Germinal center (tissue), 1 donor: ENCODE results near the gene UBE2I.

Experiments used
- DNase-seq: peaks from one replicate; pipeline ENCODE4 v3.0.0; 2012; ENCODE audit warnings: mixed read lengths, low spot score

Gene UBE2I

DNA sequence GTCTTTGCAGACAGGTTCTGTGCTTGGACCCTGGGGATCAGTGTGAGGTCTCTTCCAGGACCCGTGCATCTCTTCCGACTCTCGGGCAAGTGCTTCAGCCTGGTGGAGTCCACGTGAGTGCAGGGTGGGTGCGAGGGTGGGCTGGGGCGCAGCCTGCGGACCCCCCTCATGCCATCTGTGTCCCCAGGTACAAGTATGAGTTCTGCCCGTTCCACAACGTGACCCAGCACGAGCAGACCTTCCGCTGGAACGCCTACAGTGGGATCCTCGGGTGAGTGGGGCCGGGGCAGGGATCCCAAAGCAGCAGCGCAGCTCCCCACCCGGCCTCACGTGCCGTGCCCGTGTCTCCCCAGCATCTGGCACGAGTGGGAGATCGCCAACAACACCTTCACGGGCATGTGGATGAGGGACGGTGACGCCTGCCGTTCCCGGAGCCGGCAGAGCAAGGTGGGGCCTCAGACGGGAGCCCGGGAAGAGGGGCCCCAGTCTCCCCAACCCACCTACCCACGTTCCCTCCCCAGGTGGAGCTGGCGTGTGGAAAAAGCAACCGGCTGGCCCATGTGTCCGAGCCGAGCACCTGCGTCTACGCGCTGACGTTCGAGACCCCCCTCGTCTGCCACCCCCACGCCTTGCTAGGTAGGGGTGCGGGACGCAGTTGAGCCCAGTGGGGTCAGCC lies 52.4 kb downstream of the UBE2I start:
- DNase-seq = no peak

DNA sequence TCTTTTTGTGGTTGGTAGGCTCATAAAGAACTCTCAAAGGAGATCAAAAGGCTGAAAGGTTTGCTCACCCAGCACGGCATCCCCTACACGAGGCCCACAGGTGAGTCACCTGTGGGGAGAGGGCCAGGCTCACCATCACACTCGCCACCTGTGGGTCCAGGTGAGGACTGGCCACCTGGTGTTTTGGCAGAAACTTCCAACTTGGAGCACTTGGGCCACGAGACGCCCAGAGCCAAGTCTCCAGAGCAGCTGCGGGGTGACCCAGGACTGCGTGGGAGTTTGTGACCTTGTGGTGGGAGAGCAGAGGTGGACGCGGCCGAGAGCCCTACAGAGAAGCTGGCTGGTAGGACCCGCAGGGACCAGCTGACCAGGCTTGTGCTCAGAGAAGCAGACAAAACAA lies 53.4 kb downstream of the UBE2I start:
- no peak for DNase-seq

- peak; percentile 83 for DNase-seq
These were observed 54.1 kb downstream of the UBE2I start for GRCh38 chr16:1363501-1364041.

- no peak for DNase-seq
These were observed 55.1 kb downstream of the UBE2I start for GRCh38 chr16:1364510-1364909.

DNA sequence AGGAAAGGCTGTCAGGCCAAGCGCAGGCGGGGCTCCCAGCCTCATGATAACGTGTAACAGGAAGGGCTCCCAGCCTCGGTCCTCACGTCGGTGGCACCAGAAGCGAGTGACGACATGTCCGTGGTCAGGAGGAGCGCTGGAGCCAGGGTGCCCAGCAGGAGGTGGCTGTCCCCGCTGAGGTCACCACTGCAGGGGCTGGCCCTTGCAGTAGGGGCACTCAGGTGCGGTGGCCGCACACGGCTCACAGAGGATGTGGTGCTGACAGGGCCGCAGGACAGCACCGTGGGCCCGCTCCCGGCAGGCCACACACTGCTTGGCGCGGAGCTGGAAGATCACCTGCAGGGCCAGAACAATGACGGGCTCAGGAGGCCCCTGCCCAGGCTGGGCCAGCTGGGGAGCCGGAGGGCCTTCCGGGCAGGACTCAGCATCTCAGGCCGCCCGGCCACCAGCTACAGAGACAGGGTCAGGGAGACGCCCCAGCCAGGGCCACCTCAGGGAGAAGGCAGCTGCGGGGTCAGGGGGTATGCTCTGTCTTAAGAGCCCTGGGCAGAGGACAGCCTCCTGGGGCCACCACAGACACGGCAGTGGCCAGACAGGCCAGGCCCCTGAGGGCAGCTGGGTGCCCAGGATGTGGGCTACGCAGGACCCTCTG lies 56.8 kb downstream of the UBE2I start:
- DNase-seq = no peak

GRCh38 chr16:1366712-1367299 lies 57.4 kb downstream of the UBE2I start:
- no peak for DNase-seq

GRCh38 chr16:1367486-1368174 lies 58.2 kb downstream of the UBE2I start:
- DNase-seq = no peak

DNA sequence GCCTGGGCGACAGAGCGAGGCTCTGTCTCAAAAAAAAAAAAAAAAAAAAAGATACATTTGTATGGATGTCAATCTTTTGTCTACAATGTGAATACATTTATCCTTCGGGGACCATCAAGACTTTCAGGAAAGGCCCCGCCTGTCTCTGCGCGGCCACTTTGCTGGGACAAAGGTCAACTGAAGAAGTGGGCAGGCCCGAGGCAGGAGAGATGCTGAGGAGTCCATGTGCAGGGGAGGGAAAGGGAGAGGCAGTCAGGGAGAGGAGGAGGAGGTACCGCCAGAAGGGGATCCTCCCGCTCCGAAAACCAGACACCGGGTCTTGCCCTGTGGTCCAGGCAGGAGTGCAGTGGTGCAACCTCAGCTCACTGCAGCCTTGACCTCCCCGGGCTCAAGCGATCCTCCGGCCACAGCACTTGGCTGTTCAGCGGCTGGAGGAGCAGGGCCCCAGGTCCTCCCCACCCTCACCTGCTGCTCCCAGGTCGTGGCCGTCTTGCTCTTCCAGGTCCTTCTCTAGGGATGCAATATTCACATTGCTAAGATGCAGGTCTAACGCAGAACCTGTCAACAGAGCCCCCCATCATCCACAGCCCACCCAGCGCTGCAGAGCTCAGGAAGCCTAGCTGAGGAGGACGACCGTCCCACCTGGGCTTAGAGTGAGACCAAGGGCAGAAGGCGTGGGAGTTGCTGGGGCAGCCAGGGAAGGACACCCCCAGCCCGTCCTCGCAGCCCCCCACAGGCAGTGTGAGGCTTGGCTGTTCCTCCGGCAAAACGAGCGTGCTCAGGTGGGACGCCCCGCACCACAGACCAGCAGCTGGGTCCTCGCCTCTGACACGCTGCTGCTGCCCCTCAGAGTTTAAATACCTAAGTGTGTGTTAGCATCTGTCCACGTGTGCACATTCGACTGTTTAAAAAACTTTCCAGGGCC lies 61.9 kb downstream of the UBE2I start:
- no peak for DNase-seq

DNA sequence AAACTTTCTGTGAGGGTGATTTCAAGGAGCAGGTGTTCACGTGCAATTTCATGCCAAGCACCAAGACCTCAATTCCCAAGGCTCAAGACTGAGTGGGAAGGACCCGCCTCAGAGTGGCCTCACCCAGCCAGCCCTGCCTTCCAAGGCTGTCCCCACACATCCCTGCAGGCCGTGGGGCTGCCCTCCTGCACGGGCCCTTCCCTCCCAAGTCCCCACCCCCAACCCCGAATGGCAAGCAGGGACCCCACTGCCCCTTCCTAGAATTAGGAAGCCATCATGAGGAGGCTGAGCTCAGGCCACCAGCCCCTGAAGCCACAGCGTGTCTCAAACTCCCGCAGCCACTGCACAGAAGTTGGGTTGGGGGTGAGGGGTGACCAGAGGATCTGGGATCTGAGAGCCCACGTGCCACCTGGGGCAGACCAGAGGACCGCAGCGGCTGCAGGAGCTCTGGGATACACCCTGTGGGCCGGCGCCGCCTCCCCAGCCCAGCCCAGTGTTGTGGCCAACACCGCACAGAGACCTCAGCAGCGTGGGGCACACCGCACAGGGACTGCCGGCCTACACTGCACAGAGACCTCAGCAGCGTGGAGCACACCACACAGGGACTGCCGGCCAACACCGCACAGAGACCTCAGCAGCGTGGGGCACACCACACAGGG lies 63.0 kb downstream of the UBE2I start:
- DNase-seq = no peak

- DNase-seq = no peak
These were observed 65.2 kb downstream of the UBE2I start for GRCh38 chr16:1374418-1375297.

DNA sequence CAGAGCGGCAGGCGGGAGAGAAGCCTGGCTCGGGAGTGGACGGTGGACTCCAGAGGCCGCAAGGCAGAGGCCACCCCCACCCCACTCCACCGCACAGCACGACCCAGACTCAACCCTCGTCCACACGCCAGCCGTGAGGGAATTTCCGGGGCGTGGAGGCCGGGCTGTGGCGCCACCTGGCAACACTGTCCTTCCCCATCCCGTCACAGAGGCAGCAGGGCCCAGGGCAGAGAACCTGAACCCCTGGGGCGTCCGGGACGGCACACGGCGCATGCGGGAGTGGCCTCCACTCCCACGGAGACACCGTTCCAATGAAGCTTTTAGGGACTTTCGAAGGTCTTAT lies 65.8 kb downstream of the UBE2I start:
- no peak for DNase-seq

DNA sequence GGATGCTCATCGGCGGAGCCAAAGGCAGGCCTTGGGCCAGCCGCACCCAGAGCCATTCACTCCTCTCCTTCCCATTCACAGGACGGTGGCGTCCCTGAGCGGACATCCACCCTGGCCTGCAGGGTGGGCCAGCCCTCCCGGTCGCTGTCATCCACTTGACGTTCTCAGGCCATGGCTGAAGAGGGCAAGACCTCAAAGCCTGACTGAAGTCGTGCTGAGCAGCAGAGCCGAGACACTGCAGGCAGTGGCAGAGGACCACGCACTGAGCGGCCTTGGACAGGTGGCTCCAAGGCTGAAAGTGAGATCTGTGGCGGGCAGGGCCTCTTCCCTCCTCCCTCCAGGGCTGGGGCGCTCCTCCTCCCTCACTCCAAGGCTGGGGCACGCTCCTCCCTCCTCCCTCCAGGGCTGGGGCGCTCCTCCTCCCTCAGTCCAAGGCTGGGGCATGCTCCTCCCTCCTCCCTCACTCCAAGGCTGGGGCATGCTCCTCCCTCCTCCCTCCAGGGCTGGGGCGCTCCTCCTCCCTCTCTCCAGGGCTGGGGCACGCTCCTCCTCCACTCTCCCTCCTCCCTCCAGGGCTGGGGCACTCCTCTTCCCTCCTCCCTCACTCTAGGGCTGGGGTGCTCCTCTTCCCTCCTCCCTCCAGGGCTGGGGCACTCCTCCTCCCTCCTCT lies 66.4 kb downstream of the UBE2I start:
- DNase-seq = no peak
